Neutrophil (primary cell): ENCODE data around the gene LY6G6D.

Experiments used
- H3K27ac ChIP-seq: fragments of 200-600 bp; sonication (generic); 2 replicates; pipeline ENCODE4 v1.5.1; 2016; ENCODE audit warnings: mild to moderate bottlenecking, moderate library complexity
- H3K27me3 ChIP-seq: fragments of 200-600 bp; sonication (generic); 2 replicates; pipeline ENCODE4 v1.6.0; 2016; ENCODE audit warnings: mild to moderate bottlenecking
- H3K36me3 ChIP-seq: fragments of 200-600 bp; sonication (generic); 2 replicates; pipeline ENCODE4 v1.5.1; 2017
- H3K4me1 ChIP-seq, 2 experiments: fragments of 200-600 bp in 1 of 2; sonication (generic) in 1 of 2; 1 replicate in 1 of 2; 2 replicates in 1 of 2; pipeline versions ENCODE4 v1.5.1 to v1.6.1; 2013 to 2016; ENCODE audit warnings: low read depth in 1 of 2, low read length in 1 of 2, mild to moderate bottlenecking in 1 of 2, moderate library complexity in 1 of 2; ENCODE audit not compliant: control insufficient read depth in 1 of 2, insufficient read depth in 1 of 2
- H3K4me3 ChIP-seq, 2 experiments: fragments of 200-600 bp in 1 of 2; sonication (generic) in 1 of 2; 1 replicate in 1 of 2; 2 replicates in 1 of 2; pipeline ENCODE4 v1.5.1; 2013 to 2016; ENCODE audit warnings: low read depth in 1 of 2, low read length in 1 of 2, mild to moderate bottlenecking in 1 of 2, moderate library complexity in 1 of 2
- H3K9me3 ChIP-seq: fragments of 200-600 bp; sonication (generic); 2 replicates; pipeline ENCODE4 v1.5.1; 2016
- CTCF ChIP-seq: fragments of 200-600 bp; sonication (generic); IDR thresholded peaks from 2 replicates; pipeline ENCODE4 v1.5.1; 2016; ENCODE audit warnings: antibody characterized with exemption

LY6G6D gene

GRCh38 chr6:31765910-31766794 is 51.0 kb downstream of the LY6G6D start:
- TF ChIP-seq CTCF = no peak
- H3K4me3 ChIP-seq = no peak overlapping the region
- H3K9me3 ChIP-seq = no peaks in the 10 kb centered on the region
- peaks cover 8% of the 10 kb centered on the region for H3K36me3 ChIP-seq
- no peak overlapping the region for H3K27ac ChIP-seq
- H3K27me3 ChIP-seq = no peaks in the 10 kb centered on the region
- peaks cover 26 to 27% of the 10 kb centered on the region in 2 experiments for H3K4me1 ChIP-seq

- no peak for TF ChIP-seq CTCF
- peaks cover 26 to 27% of the 10 kb centered on the region in 2 experiments for H3K4me1 ChIP-seq
- H3K36me3 ChIP-seq = no peaks in the 10 kb centered on the region
- no peaks in the 10 kb centered on the region for H3K9me3 ChIP-seq
- no peak overlapping the region for H3K4me3 ChIP-seq
- H3K27me3 ChIP-seq = no peaks in the 10 kb centered on the region
- peak overlapping the region; percentile 26 for H3K27ac ChIP-seq
Observed at GRCh38 chr6:31767096-31767645, 52.0 kb downstream of the LY6G6D start.
